ENCODE data around the gene TAF1A.

Gene TAF1A

GRCh38 chr1:222570837-222571236 is 18.9 kb downstream of the TAF1A start:
- no peak for TF ChIP-seq CTCF (IDR thresholded peaks at IDR 0.05; ENCODE audit: extremely low read depth, missing control alignments)
- no peak for DNase-seq (ENCODE audit: low spot score)

GRCh38 chr1:222561656-222562055 is 28.1 kb downstream of the TAF1A start:
- no peak for DNase-seq (ENCODE audit: low spot score)
- TF ChIP-seq CTCF (IDR thresholded peaks at IDR 0.05; ENCODE audit: extremely low read depth, missing control alignments): no peak

GRCh38 chr1:222557574-222557973 is 32.2 kb downstream of the TAF1A start:
- DNase-seq (ENCODE audit: low spot score): no peak
- TF ChIP-seq CTCF (IDR thresholded peaks at IDR 0.05; ENCODE audit: extremely low read depth, missing control alignments): no peak

GRCh38 chr1:222557148-222557547 is 32.6 kb downstream of the TAF1A start:
- no peak for DNase-seq (ENCODE audit: low spot score)
- no peak for TF ChIP-seq CTCF (IDR thresholded peaks at IDR 0.05; ENCODE audit: extremely low read depth, missing control alignments)

GRCh38 chr1:222555992-222556615 is 33.6 kb downstream of the TAF1A start:
- no peak for DNase-seq (ENCODE audit: low spot score)

GRCh38 chr1:222554177-222554576 is 35.6 kb downstream of the TAF1A start:
- no peak for TF ChIP-seq CTCF (IDR thresholded peaks at IDR 0.05; ENCODE audit: extremely low read depth, missing control alignments)
- DNase-seq (ENCODE audit: low spot score): no peak

More at GRCh38 chr1:222555992-222556615, 33.6 kb downstream of the TAF1A start:
- no peak for TF ChIP-seq CTCF (IDR thresholded peaks at IDR 0.05; ENCODE audit: extremely low read depth, missing control alignments)

- no peak for DNase-seq (ENCODE audit: low spot score)
- TF ChIP-seq CTCF (IDR thresholded peaks at IDR 0.05; ENCODE audit: extremely low read depth, missing control alignments): no peak
Measured at GRCh38 chr1:222552882-222553281, 36.9 kb downstream of the TAF1A start.

All from GM20000 (cell line).